ENCODE results near the gene DOCK2.

DNA sequence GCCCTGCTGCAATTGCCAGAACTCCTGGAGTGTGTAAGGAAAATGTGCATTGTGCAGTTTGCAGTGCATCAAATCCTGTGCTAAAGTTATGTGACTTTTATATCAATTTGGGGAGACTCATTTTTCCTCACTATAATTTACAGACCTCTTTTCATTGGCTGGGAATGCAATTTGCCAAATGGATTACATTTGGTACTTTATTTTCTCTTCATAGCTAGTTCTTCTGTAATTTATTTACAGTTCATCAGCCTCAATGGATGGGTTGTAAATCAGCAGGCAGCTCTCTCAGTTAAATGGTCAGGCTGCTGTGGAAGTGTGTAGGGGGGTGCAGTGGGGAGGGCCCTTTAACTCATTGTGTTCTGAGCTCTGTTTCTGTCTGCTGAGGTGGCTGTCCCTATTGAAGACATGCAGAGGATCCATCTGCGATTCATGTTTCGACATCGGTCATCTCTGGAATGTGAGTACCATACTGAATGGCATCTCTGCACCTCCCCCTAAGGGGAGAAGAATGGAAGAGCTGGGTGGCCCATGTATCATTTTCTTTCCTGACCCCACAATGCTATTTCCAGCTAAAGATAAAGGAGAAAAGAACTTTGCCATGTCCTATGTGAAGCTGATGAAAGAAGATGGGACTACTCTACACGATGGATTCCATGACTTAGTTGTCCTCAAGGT lies 74.6 kb downstream of the DOCK2 start:
- TF ChIP-seq POLR2AphosphoS5 (IDR thresholded peaks at IDR 0.05; ENCODE audit: low read depth, low read length) (no peak), CREB1 (IDR thresholded peaks at IDR 0.05) (no peak), MAX (IDR thresholded peaks at IDR 0.05) (no peak), SRF (IDR thresholded peaks at IDR 0.05; ENCODE audit: low read depth, low read length) (no peak)
- TF ChIP-seq, protein P1, sequence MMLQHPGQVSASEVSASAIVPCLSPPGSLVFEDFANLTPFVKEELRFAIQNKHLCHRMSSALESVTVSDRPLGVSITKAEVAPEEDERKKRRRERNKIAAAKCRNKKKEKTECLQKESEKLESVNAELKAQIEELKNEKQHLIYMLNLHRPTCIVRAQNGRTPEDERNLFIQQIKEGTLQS (IDR thresholded peaks at IDR 0.05; ENCODE audit: insufficient read depth, low read depth, low read length), result no peak
